Measurements from ENCODE around the gene TSPAN19.

DNA sequence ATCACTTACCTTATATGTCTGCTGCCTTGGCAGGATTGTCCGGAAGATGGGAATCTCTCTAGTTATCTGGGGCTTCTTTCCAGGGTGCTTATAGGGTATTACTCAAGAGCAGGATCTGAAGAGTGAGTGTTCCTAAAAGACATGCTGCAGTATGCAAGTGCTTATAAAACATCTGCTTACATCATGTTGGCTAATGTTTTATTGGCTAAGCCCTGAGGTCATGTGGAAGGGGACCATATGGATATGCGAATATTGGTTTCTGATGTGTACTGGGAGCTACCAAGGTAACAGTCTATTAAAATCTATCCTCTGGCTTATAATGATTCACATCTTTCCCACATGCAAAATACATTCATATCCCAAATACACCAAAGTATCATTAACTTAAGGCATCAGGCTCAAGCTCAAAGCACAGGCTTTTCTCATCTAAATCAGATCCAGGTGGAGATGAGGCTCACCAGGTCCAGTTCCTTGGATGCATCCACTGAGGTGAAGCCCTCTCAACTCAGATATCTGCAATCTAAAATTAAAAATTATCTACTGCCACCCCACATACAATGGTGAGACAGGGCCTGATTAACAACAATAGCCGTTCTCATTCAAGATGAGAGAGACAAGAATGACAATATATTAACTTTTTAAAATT is 29.9 kb upstream of the TSPAN19 start:
- TF ChIP-seq EZH2 (IDR thresholded peaks at IDR 0.05; ENCODE audit: low read depth, low read length, severe bottlenecking) = no peak
- TF ChIP-seq SIX5 (IDR thresholded peaks at IDR 0.05; ENCODE audit: low read depth, low read length) = no peak
- TF ChIP-seq POLR2A (IDR thresholded peaks at IDR 0.05; ENCODE audit: control extremely low read depth in 1 of 2, low read depth in 2 of 2, low read length in 2 of 2) = no peak
- TF ChIP-seq SRF (IDR thresholded peaks at IDR 0.05; ENCODE audit: low read depth, low read length) = no peak
- TF ChIP-seq, protein P1, sequence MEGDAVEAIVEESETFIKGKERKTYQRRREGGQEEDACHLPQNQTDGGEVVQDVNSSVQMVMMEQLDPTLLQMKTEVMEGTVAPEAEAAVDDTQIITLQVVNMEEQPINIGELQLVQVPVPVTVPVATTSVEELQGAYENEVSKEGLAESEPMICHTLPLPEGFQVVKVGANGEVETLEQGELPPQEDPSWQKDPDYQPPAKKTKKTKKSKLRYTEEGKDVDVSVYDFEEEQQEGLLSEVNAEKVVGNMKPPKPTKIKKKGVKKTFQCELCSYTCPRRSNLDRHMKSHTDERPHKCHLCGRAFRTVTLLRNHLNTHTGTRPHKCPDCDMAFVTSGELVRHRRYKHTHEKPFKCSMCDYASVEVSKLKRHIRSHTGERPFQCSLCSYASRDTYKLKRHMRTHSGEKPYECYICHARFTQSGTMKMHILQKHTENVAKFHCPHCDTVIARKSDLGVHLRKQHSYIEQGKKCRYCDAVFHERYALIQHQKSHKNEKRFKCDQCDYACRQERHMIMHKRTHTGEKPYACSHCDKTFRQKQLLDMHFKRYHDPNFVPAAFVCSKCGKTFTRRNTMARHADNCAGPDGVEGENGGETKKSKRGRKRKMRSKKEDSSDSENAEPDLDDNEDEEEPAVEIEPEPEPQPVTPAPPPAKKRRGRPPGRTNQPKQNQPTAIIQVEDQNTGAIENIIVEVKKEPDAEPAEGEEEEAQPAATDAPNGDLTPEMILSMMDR (IDR thresholded peaks at IDR 0.05; ENCODE audit: control extremely low read depth in 1 of 3, insufficient read depth in 1 of 3, low read depth in 1 of 3, low read length in 3 of 3) = no peak
- no peak for TF ChIP-seq CHD1 (IDR thresholded peaks at IDR 0.05; ENCODE audit: low read depth, low read length)
- TF ChIP-seq RBBP5 (IDR thresholded peaks at IDR 0.05; ENCODE audit: borderline replicate concordance, low read depth, low read length) = no peak
- no peak for TF ChIP-seq RNF2 (IDR thresholded peaks at IDR 0.05; ENCODE audit: borderline replicate concordance, low read depth, low read length, missing control alignments, poor library complexity, severe bottlenecking)
- no peak for TF ChIP-seq NANOG (IDR thresholded peaks at IDR 0.05; ENCODE audit: insufficient read depth, low read depth, low read length, poor library complexity, severe bottlenecking)
- TF ChIP-seq SP4 (IDR thresholded peaks at IDR 0.05; ENCODE audit: low read length) = no peak
- TF ChIP-seq POU5F1 (IDR thresholded peaks at IDR 0.05; ENCODE audit: low read depth, low read length) = no peak
- no peak for TF ChIP-seq TCF12 (IDR thresholded peaks at IDR 0.05; ENCODE audit: low read depth, low read length)
- TF ChIP-seq RFX5 (IDR thresholded peaks at IDR 0.05; ENCODE audit: borderline replicate concordance, low read depth, low read length) = no peak
- TF ChIP-seq, protein P2, sequence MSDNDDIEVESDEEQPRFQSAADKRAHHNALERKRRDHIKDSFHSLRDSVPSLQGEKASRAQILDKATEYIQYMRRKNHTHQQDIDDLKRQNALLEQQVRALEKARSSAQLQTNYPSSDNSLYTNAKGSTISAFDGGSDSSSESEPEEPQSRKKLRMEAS (IDR thresholded peaks at IDR 0.05) = no peak

Data from H1 (cell line).